Cerebellar nuclear complex (tissue), 1 donor: ENCODE results near the gene RPL21.

Experiments
- DNase-seq, 2 experiments: peaks; one replicate each; lab custom pipeline; 2025; lab: John Stamatoyannopoulos, UW

The RPL21 gene

DNA sequence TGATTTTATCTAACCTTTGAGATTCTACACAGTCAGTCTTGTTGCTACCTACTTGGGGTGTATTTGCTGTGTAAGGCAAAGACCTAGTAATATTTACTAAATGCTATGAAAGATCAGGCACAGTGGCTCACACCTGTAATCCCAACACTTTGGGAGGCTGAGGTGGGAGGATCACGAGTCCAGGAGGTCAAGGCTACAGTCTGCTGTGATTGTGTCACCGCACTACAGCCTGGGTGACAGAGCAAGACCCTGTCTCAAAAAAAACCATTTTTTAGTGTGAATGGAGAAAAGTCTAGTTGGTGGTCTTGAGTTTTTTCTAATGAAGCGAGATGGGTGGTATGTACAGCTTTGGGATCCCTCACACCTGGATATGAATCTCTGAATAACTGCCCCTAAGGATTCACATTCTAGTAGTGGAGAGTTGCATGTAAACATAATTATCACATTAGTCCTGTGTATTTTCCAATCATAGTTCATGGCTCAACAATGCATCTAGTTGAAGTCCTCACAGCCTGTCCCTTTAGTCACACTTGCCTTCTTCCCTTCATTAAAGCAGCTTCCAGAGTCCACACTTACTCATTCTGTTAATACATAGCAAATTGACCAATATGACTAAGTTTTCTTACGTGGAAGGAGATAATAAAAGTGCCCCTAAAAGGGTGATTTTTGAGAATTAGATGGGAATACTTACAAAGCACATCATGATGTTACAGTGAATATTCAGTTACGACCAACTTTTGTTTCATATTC lies 7.5 kb downstream of the RPL21 start:
- DNase-seq, result no peak

DNA sequence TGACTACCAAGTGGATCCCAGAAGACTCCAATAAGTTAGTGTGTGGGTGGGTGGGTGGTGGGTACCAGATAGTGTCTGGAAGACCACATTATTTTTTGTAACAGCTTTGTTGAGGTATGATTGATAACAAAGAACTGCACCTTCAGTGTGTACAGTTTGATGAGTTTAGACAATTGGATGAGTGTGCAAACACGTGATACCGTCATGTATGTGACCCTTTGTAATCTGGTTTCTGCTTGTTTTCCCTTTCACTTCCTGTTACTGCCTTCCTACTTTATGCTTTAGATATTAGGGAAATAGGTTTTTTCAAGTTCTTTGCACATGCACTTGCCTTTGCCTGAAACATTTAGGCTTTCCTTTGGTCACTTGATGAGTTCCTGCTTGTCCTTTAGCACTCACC lies 8.5 kb downstream of the RPL21 start:
- DNase-seq, result no peak

DNA sequence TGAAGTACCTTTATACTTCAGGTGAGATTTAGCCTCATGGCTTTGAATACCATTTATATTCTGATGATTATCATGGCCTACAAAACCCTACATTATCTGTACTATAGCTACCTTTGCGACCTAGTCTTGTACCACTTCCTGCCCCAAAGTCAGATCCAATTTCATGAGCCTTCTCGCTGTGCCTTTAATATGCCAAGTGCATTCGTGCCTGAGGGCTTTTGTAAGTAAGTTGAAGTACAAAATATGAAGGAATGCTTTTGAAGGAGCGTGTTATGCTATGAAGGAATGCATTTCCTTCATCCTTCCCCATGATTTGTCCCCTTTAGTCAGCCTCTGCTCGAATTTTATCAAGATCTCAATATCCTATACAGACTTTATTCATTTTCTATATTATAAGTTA lies 10.0 kb downstream of the RPL21 start:
- DNase-seq, result no peak

DNA sequence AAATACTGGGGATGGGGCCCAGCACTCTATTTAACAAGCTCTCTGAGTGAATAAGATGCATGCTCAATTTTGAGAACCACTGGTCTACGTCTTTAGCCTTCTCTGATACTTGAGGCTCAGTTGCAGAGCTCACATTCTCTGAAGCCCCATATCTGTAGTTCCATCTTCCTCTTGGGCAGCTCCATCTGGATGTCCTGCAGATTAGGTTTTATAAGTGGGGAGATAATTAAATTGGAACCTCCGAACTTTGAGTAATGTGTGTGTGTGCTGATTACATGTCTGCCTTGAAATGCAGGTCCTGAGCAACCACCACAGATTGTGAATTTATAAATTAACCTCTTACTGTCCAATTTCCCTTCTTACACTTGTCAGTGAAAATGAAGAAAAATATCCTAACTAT lies 12.1 kb downstream of the RPL21 start:
- DNase-seq, result no peak

DNA sequence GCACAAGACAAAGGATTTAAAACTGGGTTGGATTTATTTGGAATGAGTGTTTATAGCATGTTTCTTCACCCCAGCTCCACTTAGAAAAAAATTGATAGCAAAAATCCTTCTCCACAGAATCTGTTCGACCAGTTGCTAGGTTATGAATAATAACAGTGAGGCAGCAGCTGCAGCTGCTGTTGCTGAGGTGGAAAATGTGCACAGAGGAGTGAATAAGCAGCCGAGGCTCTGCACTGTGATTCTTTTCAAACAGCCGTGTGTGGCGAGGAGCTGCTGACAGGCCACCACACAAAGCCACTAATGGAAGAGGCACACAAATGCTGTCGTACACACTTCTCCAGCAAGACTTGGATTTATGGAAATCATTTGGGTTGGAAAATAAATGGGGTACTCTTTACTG lies 12.8 kb downstream of the RPL21 start:
- no peak for DNase-seq

DNA sequence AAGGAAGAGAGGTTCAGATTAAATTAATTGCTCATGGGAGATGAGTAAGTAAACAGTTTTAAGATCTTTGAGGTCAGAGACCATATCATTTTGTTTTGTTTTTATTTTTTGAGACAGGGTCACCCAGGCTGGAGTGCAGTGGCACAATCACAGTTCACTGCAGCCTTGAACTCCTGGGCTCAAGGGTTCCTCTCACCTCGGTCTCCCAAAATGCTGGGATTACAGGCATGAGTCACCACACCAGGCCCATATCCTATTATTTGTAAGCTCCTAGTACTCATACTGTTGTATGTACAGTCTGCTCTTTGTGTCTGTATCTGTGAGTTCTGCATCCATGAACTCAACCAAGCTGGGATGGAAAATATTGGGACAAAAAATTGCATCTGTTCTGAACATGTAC lies 13.3 kb downstream of the RPL21 start:
- DNase-seq, result no peak

DNA sequence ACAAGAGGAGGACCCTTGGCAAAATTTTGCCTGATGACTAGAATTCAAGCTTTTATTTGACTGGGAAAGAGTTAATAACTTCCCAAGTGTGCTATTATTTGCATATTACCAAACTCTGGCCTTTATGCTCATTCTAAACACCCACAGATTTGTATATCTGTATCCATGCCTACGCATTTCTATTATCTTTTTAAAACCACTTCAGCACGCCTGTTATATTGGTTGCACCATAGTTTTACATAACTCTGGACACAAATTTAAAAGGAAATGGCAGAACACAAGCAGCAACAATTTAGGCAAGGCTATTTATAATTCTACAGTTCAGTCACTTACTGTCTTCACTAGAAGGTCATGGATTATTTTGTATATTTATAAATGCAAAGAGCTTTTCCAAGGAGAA lies 15.6 kb downstream of the RPL21 start:
- no peak for DNase-seq

DNA sequence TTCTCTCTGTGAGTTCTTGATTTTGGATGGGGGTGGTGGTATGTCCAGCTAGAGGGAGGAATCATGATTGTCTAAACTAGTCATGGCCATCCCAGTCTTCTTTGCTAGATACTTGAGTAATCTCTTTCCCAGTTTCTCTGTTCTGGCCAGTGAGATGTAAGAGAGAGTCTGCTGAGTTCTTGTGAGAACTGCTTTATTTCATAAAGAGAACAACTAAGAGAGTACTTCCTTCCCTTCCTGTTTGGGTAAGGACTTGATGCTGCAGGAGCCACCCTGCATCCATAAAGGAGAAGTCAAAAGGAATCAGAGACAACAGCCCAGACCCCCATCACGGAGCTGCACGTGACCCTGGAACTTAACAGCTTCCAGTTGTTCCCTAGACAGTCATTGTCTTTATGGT lies 16.2 kb downstream of the RPL21 start:
- no peak for DNase-seq

DNA sequence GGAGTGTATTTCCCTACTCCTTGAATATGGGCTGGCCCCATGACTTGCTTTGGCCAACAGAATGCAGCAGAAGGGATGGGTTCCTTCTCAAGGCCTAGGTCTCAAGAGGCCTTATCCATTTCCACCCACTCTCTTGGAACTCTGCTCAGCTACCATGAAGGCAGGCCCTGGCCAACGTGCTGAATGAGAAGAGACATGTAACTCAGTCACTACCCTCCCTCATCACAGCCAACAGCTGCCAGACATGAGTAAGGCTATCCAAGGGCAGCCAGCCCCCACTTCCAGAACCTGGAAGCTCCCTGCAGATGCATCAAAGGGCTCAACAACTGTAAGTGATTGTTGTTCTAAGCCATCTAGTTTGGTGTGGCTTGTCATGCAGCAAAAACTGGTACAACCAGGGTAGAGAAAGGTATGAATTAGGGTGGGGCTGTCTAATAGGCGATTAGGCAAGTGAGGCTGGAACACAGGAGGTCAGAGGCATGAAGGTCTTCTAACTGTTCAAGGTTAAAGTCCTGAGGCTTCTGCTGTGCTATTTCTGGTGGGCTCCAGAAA lies 17.8 kb downstream of the RPL21 start:
- DNase-seq, result no peak

DNA sequence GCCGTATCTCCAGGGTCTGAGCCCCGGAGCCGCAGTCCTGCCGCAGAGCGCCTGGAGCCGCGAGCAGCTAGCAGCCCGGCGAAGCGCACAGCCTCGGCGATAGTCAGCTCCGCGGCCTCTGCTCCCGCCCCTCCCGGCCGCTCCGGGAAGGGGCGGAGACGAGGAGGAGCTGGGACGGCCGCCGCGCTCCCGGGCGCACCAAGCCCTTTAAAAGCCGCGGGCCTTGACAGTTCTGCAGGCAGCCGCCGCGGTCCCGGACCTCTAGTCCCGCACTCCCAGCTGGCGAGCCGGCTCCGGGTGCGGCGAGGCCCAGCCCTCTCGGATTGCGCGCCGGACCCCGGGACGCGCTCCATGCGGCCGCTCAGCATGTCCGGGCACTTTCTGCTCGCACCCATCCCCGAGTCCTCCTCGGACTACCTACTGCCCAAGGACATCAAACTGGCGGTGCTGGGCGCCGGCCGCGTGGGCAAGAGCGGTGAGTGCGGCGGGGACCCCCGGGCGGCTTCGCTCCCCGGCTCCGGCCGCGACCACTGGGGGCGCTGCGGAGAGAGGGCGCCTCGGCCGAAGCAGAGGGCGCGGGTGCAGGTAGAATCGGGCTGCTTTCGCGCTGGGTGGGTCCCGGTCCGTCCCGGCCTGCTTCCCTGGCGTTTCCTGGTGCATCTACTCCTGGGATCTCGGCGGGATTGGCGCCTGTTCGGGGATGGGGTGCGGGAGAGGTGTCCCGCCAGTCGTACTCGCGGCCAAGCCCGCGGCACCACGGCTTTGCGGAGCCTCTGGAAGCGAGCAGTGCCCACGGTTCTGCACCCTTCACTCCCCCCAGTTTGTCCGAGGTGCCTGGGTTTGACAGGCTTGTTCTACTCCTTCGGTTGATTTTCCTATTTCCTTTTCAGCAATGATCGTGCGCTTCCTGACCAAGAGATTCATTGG lies 19.5 kb downstream of the RPL21 start, which contains the start of gene RASL11A:
Gene RASL11A, plus strand, starts transcription at position 237 of the 927 bp plus-strand sequence. Its CDS starts 115 bp downstream, at position 352.
- DNase-seq, result peak in 1 of 2 experiments; percentile 57

DNA sequence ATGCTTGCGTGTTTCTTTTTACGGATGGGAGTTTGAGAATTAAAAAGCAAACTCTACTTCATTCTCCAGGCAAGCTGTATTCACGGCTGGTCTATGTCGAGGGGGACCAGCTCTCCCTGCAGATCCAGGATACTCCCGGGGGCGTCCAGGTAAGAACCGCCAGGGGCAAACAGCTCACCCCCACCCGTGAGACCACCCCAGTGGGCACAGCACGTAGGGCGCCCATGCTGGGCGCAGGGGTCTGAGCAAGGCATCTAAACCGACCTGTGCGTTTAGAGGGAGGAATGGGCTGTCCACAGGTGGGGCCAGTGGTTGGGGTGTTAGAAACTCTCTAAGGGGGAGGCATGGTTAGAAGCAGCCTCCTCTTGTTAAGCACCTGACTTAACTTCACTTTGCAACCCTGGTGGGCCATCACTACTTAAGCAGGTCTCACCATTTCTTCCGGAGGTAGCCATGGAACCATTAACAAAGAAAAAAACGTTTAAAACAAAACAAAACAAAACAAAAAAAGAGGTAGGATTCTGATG lies 20.3 kb downstream of the RPL21 start:
- no peak for DNase-seq

DNA sequence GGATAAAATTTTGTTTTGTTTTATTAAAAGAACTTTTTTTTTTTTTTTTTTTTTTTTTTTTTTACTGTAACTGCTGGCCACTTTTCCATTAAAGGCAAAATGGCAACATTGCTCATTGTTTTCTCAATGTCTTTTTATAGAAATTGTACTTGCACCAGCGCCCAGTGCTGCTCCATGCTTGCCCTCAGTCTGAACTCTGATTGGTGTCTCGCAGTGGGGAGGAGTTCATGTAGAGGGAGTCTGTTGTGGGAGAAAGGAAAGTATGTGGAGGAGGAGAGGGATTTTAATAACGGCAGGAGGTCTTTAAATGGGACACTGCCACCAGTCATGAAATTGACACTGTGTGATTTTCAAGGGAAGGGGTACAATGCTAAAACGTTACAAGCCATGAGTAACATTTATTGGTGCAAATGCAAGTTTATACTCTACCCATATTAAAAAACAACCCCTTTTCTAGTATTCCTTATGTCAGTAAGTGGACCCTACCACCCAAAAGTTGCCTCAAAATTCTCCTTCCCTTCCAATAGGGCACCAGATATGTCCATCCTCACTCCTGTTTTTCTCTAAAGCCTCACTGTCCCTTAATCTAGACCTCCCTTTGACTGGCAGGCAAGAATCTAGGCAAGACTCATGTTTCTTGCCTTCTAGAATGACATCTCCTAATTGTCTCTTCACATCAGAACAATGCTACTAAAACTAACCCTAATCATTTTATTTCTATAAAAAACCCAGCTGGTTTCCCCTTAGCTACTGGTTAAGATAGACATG lies 22.5 kb downstream of the RPL21 start:
- DNase-seq, result no peak

DNA sequence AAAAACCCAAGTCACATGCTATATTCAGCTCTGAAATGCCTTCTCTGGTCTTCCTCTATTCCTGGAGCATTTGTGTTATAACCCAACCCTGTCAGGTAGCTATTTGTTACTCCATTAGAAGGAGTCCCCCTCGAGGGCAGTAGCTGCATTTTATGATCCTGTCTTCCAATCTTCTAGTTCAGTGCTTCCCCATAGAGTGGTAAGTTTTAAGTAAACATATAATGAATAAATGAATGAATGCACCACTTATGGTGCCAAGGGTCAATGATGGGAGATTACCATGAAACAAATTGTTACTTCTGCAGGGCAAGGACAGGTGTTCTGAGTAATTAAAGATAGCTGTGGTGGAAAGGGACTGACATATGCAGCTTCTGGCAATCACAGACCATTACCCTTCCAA lies 23.3 kb downstream of the RPL21 start:
- DNase-seq, result no peak

DNA sequence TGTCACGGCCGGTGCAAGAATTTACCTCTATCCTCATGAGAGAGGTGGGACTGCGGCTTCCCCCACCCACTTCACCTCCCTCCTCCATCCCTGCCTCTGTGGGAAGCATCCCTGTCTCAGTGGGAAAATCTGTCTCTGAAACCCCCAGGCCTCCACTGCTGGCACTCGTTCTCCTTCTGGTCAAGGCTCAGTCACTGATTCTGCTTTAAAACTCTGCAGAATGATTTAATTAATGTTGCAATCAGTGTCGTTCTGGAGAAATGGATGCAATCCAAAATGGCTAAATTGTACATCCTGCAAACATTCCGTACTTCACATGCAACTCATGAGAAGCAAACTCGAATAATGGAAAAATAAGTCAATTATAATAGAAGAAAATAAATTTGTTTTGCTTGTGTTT lies 24.8 kb downstream of the RPL21 start:
- DNase-seq, result no peak

DNA sequence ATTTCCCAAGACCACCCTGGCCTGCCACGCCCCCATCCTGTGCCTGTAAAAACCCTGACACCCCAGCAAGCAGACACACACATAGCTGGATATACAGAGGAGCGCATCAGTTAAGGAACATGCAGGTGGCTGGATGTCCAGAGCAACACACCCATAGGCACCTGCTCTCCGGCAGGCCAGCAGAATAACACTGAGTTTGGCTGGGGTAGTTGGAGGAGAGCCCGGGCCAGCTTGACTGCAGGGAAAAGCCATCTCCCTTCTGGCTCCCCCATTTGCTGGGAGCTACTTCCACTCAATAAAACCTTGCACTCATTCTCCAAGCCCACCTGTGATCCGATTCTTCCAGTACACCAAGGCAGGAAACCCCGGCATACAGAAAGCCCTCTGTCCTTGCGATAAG lies 28.1 kb downstream of the RPL21 start:
- peak in 1 of 2 experiments; percentile 28 for DNase-seq

DNA sequence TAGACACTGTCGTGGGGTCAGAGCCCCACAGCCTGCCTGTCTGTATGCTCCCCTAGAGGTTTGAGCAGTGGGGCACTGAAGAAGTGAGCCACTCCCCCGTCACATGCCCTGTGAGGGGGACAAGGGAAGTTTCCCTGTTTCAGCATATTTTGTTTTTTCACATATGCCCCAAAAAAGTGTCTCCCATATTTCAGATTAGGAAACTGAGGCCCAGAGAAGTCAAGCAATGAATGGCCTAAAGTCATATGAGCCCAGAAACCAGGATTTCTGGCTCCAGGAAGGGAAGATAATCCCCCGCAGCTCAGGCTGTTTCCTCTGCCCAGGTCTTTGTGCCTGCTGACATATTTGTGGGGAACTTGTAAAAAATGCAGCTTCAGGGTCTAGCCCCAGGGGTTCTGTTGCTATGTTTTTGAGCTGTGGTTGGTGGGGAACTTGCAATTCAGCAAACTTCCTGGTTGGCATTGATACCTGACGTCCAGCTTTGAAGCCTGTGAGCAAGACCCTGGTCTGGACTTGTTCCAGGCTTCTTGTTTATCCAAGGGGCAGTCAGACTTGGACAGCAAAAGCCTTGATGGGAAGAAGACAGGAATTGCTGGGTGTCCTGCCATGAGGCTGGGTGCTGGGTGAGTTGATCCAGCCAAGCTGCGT lies 28.8 kb downstream of the RPL21 start:
- DNase-seq, result no peak

DNA sequence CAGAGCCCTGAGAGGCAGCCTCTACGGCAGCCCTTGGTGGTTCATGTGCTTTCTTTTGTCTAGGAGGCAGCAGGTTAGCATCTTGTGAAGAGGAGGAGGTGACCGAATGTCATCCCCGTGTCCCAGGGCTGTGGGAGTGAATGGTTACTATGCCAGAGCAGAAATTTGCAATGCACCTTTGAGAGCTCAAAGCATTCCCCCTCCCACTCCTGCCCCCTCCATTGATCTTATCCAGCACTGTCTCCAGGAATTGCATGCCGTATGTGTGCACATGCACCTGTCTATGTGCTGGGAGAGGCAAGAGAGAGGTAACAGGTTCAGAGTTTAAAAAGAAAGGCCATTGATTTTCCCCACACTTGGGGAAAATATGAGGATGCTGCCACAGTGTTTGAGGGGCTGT lies 29.5 kb downstream of the RPL21 start:
- no peak for DNase-seq

DNA sequence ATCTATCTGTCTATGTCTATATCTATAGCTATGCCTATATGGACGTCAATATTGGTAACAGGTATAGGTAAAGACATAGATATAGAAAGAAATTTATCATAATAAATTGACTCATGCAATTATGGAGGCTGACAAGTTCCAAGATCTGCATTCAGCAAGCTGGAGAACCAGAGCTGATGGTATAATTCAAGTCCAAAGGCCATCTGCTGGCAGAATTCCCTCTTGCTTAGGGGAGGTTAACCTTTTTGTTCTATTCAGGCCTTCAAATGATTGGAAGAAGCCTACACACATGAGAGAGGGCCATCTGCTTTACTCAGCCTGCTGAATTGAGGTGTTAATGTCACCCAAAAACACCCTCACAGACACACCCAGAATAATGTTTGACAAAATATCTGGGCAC lies 30.1 kb downstream of the RPL21 start:
- no peak for DNase-seq

DNA sequence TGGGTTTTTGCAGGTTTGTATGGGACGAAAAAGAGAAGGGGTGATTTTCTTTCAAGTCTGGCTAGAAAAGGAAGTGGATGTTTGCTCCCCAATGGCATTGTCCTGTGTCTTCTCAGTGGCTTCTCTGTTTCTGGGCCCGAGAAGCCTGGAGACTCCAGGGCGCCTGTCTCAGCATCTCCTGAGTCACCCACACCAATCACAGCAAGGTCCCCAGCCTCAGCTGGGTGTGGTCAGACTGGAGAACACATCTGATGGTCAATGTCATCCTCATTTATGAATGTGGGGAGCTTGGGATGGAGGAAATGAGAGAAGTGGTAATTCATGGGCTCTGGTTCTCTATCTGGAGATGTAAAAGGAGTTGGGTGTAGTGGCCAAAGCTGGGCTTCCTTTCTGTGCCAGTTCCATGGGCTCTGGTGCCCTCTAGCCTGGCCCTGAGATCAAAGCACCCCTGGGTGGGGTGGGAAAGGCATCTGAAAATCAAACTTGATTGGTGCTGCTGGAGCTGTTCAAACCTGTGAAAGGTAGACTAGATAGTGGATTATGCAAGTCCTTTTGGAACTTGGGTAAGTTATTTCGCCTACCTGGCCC lies 32.6 kb downstream of the RPL21 start:
- DNase-seq, result no peak

DNA sequence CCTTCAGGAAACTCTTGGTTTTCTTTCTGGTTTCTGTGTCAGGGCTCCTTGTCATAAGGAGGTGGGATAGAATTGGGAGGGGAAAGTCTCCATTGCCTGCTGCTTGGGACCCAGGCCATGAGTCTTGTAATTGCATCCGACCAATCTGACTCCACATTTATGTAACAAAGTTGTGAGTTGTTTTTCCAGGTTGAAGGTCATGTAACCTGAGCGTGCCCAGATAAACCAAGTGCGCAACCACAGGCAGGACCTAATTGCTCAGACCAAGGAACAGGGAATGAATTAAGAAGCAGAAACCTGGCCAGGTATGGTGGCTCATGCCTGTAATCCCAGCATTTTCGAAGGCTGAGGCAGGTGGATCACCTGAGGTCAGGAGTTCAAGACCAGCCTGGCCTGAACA lies 37.0 kb downstream of the RPL21 start:
- no peak for DNase-seq
